OCI-LY7 (cell line): Measurements from ENCODE around the gene NPFFR2. TPM values are rescaled to one million over a fixed set of nuclear protein-coding genes. Genes with fewer than 3 reads are reported as not detected.

ENCODE experiments used
- BruUV-seq: library from RNA; stranded (reverse); fragments of 400-500 nt; replicated peaks from 2 replicates; lab custom pipeline; 2021; lab: Mats Ljungman, UMichigan
- CTCF ChIA-PET: fragments of 300-600 bp; sonication (Branson Sonifier 250); formaldehyde crosslinking; loops from one replicate; lab custom pipeline; 2022; ENCODE audit warnings: antibody characterized with exemption; ENCODE audit not compliant: unreplicated experiment; lab: Charles Lee
- POLR2A ChIA-PET: fragments of 300-600 bp; sonication (Branson Sonifier 250); formaldehyde crosslinking; loops from one replicate; lab custom pipeline; 2022; ENCODE audit warnings: antibody characterized with exemption; lab: Charles Lee
- DNase-seq: peaks from one replicate; pipeline ENCODE4 v3.0.0-alpha.2; 2015; ENCODE audit warnings: low spot score
- H2AFZ ChIP-seq: fragments of 200-600 bp; sonication (generic), shearing (Covaris generic); 2 replicates; pipeline ENCODE4 v1.6.1; 2014; ENCODE audit warnings: mild to moderate bottlenecking, antibody characterized with exemption, low read length, moderate library complexity
- H3K27ac ChIP-seq: fragments of 200-600 bp; sonication (generic); 2 replicates; pipeline ENCODE4 v1.5.1; 2014; ENCODE audit warnings: mixed run types, low read depth, mild to moderate bottlenecking, moderate library complexity, low read length, inconsistent platforms; ENCODE audit not compliant: poor library complexity, severe bottlenecking
- H3K36me3 ChIP-seq: fragments of 200-600 bp; sonication (generic); 2 replicates; pipeline ENCODE4 v1.6.1; 2014; ENCODE audit warnings: mild to moderate bottlenecking, antibody characterized with exemption, low read length, moderate library complexity, mixed read lengths; ENCODE audit not compliant: insufficient read depth
- H3K4me1 ChIP-seq: fragments of 200-600 bp; sonication (generic); 2 replicates; pipeline ENCODE4 v1.5.1; 2014; ENCODE audit warnings: mild to moderate bottlenecking, low read length; ENCODE audit not compliant: insufficient read depth, poor library complexity, severe bottlenecking
- H3K4me2 ChIP-seq: fragments of 200-600 bp; sonication (generic); 2 replicates; pipeline ENCODE4 v1.6.1; 2014; ENCODE audit warnings: mild to moderate bottlenecking, low read length
- H3K4me3 ChIP-seq: fragments of 200-600 bp; sonication (generic); 2 replicates; pipeline ENCODE4 v1.5.1; 2014; ENCODE audit warnings: mild to moderate bottlenecking, low read depth, low read length; ENCODE audit not compliant: poor library complexity, severe bottlenecking
- H3K79me2 ChIP-seq: fragments of 200-600 bp; sonication (generic); 2 replicates; pipeline ENCODE4 v1.6.1; 2016; ENCODE audit warnings: low read depth, mild to moderate bottlenecking, low read length, moderate library complexity, mixed read lengths; ENCODE audit not compliant: insufficient read depth
- H3K9me2 ChIP-seq: fragments of 200-600 bp; sonication (generic); 2 replicates; pipeline ENCODE4 v1.6.1; 2016; ENCODE audit warnings: mild to moderate bottlenecking, low read length, mixed read lengths; ENCODE audit not compliant: insufficient read depth
- H3K9me3 ChIP-seq: fragments of 200-600 bp; sonication (generic); 2 replicates; pipeline ENCODE4 v1.6.1; 2014; ENCODE audit warnings: mild to moderate bottlenecking, mixed run types, low read length, mixed read lengths
- H4K20me1 ChIP-seq: fragments of 200-600 bp; sonication (generic); 2 replicates; pipeline ENCODE4 v1.6.1; 2014; ENCODE audit warnings: mild to moderate bottlenecking, antibody characterized with exemption, low read length, moderate library complexity, mixed read lengths; ENCODE audit not compliant: insufficient read depth
- CTCF ChIP-seq: fragments of 200-600 bp; sonication (generic); conservative IDR thresholded peaks from 2 replicates; pipeline ENCODE4 v1.5.1; 2014; ENCODE audit warnings: mild to moderate bottlenecking, antibody characterized with exemption, low read length, moderate library complexity, mixed read lengths
- EZH2phosphoT487 ChIP-seq: fragments of 200-600 bp; sonication (generic); IDR thresholded peaks from 2 replicates; pipeline ENCODE4 v1.6.1; 2018; ENCODE audit warnings: low read depth, borderline replicate concordance, mild to moderate bottlenecking, mixed run types, antibody characterized with exemption, low read length, moderate library complexity, mixed read lengths
- intact Hi-C: fragments of 100-400 bp; cut with micrococcal nuclease; formaldehyde crosslinking; loops from one replicate; pipeline ENCODE4 v1.10.0; 2022; ENCODE audit not compliant: unreplicated experiment
- total RNA-seq, 2 experiments: library from RNA; depleted of rRNA in 1 of 2; stranded (reverse); fragments of >200 nt in 1 of 2; shearing (Covaris generic) in 1 of 2; gene quantifications; 2 replicates each; pipeline ENCODE4 v1.2.3, GENCODE V29; 2014 to 2022

The NPFFR2 gene
- total RNA-seq, 2 experiments from 2014 or later: not detected

GRCh38 chr4:72112514-72113156 lies 80.8 kb downstream of the NPFFR2 start:
- Histone ChIP-seq H3K4me3 (no peak overlapping the region), H2AFZ (no peak overlapping the region), H3K4me1 (no peaks in the 10 kb centered on the region), H4K20me1 (no peaks in the 10 kb centered on the region), H3K4me2 (no peak overlapping the region), H3K9me3 (no peaks in the 10 kb centered on the region), H3K79me2 (no peaks in the 10 kb centered on the region), H3K36me3 (no peaks in the 10 kb centered on the region), H3K9me2 (no peaks in the 10 kb centered on the region), H3K27ac (no peak overlapping the region)
- no TSS peak for BruUV-seq
- DNase-seq: no peak
- ChIA-PET CTCF (no interaction called here), POLR2A (no interaction called here)
- intact Hi-C loops: no loop called here
- TF ChIP-seq EZH2phosphoT487 (no peak), CTCF (no peak)

DNA sequence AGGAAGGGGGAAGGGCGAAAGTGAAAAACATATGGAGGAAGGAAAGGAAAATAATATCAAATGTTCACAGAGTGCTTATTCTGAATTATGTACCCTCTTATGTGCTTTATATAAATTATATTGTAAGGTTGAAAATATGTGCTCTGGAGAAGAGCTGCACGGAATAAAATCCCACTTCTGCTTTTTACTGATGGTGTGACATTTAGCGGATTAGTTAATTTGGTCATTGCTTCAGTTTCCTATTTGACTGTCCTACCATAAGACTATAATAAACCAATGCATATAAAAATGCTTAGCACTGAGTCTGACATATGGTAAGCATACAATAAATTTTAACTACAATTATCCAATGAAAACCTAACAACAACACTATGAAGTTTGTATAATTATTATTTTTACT lies 86.2 kb downstream of the NPFFR2 start:
- POLR2A ChIA-PET: no interaction called here
- H3K27ac ChIP-seq: no peak overlapping the region
- H3K79me2 ChIP-seq: no peaks in the 10 kb centered on the region
- H3K4me2 ChIP-seq: no peak overlapping the region
- BruUV-seq: no TSS peak
- no peaks in the 10 kb centered on the region for H3K9me2 ChIP-seq
- H4K20me1 ChIP-seq: no peaks in the 10 kb centered on the region
- no peak overlapping the region for H3K4me3 ChIP-seq
- no peak overlapping the region for H2AFZ ChIP-seq
- no peaks in the 10 kb centered on the region for H3K36me3 ChIP-seq
- CTCF ChIA-PET: no interaction called here
- no peak for DNase-seq
- no peaks in the 10 kb centered on the region for H3K9me3 ChIP-seq
- no peak for TF ChIP-seq EZH2phosphoT487
- no peak for TF ChIP-seq CTCF
- no peaks in the 10 kb centered on the region for H3K4me1 ChIP-seq
- intact Hi-C loops: no loop called here

GRCh38 chr4:72119946-72120345 lies 88.1 kb downstream of the NPFFR2 start:
- no TSS peak for BruUV-seq
- Histone ChIP-seq H4K20me1 (no peaks in the 10 kb centered on the region), H3K9me3 (no peaks in the 10 kb centered on the region), H3K4me3 (no peak overlapping the region), H3K79me2 (no peaks in the 10 kb centered on the region), H3K36me3 (no peaks in the 10 kb centered on the region), H2AFZ (no peak overlapping the region), H3K9me2 (no peaks in the 10 kb centered on the region), H3K4me2 (no peak overlapping the region), H3K27ac (no peak overlapping the region), H3K4me1 (no peaks in the 10 kb centered on the region)
- intact Hi-C loops: no loop called here
- POLR2A ChIA-PET: no interaction called here
- TF ChIP-seq CTCF (no peak), EZH2phosphoT487 (no peak)
- CTCF ChIA-PET: no interaction called here
- DNase-seq: no peak
